K562 (cell line): ENCODE data around the gene ARHGEF4.

ENCODE experiments used
- CBX8 ChIP-seq: fragments of 200-600 bp; sonication (generic); IDR thresholded peaks from 2 replicates; pipeline ENCODE4 v1.6.1; 2012; ENCODE audit warnings: borderline replicate concordance, mixed run types, low read depth, mild to moderate bottlenecking, moderate library complexity, mixed read lengths, low read length, control low read depth, inconsistent platforms; ENCODE audit not compliant: poor library complexity, severe bottlenecking; ENCODE audit errors: extremely low read depth
- FOS ChIP-seq: IDR thresholded peaks from 3 replicates; pipeline ENCODE4 v1.6.1; 2011; ENCODE audit not compliant: insufficient read length; ENCODE audit errors: extremely low read depth
- GATAD2A ChIP-seq: fragments of 450-650 bp; IDR thresholded peaks from 2 replicates; pipeline ENCODE4 v1.6.1; 2017
- KLF1 ChIP-seq: fragments of 450-650 bp; IDR thresholded peaks from 2 replicates; pipeline ENCODE4 v1.6.1; 2016; ENCODE audit warnings: missing genetic modification characterization, missing compliant biosample characterization
- MXI1 ChIP-seq: IDR thresholded peaks from 2 replicates; pipeline ENCODE4 v1.6.1; 2011; ENCODE audit warnings: low read depth, mild to moderate bottlenecking, improper control_type of control experiment, low read length
- TEAD1 ChIP-seq, 2 experiments: fragments of 450-650 bp in 1 of 2; sonication (generic) in 1 of 2; formaldehyde crosslinking; IDR thresholded peaks; 2 replicates each; pipeline versions ENCODE4 v1.4.0 to v1.8.0; 2020 to 2022; ENCODE audit warnings: mild to moderate bottlenecking in 2 of 2, missing genetic modification reagents in 1 of 2
- ZNF589 ChIP-seq: fragments of 200-800 bp; sonication (Bioruptor generic); IDR thresholded peaks from 2 replicates; pipeline ENCODE4 v1.6.1; 2016; ENCODE audit warnings: low read depth, missing genetic modification characterization, missing compliant biosample characterization
- TF ChIP-seq, protein P1 (sequence below): fragments of 250-450 bp; sonication (Bioruptor Pico); IDR thresholded peaks from 2 replicates; pipeline ENCODE4 v1.4.0; 2020
- TF ChIP-seq, protein P2 (sequence below), 3 experiments: IDR thresholded peaks in 2 of 3; conservative IDR thresholded peaks in 1 of 3; 2 replicates each; pipeline ENCODE4 v1.5.1; 2011 to 2012; ENCODE audit warnings: low read length in 3 of 3, mild to moderate bottlenecking in 3 of 3, control low read depth in 2 of 3, improper control_type of control experiment in 1 of 3, inconsistent platforms in 1 of 3, low read depth in 1 of 3, mixed read lengths in 1 of 3, moderate library complexity in 1 of 3; ENCODE audit not compliant: insufficient read depth in 2 of 3
- TF ChIP-seq, protein P3 (sequence below): sonication (generic); formaldehyde crosslinking; IDR thresholded peaks from 2 replicates; pipeline ENCODE4 v1.8.1; 2022; ENCODE audit warnings: missing genetic modification reagents
- TF ChIP-seq, protein P4 (sequence below): sonication (generic); formaldehyde crosslinking; IDR thresholded peaks from 2 replicates; pipeline ENCODE4 v1.9.0; 2022; ENCODE audit warnings: mild to moderate bottlenecking, missing genetic modification reagents
- TF ChIP-seq, protein P5 (sequence below): fragments of 250-450 bp; sonication (Bioruptor Pico); IDR thresholded peaks from 2 replicates; pipeline ENCODE4 v1.9.0; 2021; ENCODE audit warnings: mild to moderate bottlenecking, inconsistent platforms

DNA sequence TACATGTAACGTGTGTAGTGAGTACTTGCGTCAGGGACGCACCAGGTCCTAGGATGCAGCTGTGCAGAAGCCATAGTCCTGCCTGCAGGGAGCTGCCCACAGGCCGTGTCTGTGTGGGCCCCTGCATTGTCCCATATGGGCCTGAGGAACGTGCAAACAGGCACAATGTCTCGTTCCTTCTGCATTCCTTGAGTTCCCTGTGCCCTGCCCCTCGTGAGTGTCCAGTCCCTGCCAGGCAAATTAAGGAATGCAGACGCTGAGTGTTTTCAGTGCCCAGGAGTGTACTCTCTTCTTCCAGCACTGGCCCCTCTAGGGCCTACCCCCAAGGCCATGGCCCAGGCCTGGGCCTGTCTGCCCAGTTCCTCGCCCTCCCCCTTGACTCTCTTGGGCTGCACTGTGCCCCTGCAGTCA is 194.7 kb downstream of the ARHGEF4 start:
- TF ChIP-seq, protein P1, sequence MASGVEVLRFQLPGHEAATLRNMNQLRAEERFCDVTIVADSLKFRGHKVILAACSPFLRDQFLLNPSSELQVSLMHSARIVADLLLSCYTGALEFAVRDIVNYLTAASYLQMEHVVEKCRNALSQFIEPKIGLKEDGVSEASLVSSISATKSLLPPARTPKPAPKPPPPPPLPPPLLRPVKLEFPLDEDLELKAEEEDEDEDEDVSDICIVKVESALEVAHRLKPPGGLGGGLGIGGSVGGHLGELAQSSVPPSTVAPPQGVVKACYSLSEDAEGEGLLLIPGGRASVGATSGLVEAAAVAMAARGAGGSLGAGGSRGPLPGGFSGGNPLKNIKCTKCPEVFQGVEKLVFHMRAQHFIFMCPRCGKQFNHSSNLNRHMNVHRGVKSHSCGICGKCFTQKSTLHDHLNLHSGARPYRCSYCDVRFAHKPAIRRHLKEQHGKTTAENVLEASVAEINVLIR: no peak
- TF ChIP-seq CBX8 (no peak), KLF1 (tag) (no peak), GATAD2A (no peak), ZNF589 (CRISPR knock-in tag) (no peak), FOS (no peak), TEAD1 (CRISPR knock-in tag; IDR thresholded peaks at IDR 0.05) (no peak), MXI1 (no peak)
- TF ChIP-seq, protein P2, sequence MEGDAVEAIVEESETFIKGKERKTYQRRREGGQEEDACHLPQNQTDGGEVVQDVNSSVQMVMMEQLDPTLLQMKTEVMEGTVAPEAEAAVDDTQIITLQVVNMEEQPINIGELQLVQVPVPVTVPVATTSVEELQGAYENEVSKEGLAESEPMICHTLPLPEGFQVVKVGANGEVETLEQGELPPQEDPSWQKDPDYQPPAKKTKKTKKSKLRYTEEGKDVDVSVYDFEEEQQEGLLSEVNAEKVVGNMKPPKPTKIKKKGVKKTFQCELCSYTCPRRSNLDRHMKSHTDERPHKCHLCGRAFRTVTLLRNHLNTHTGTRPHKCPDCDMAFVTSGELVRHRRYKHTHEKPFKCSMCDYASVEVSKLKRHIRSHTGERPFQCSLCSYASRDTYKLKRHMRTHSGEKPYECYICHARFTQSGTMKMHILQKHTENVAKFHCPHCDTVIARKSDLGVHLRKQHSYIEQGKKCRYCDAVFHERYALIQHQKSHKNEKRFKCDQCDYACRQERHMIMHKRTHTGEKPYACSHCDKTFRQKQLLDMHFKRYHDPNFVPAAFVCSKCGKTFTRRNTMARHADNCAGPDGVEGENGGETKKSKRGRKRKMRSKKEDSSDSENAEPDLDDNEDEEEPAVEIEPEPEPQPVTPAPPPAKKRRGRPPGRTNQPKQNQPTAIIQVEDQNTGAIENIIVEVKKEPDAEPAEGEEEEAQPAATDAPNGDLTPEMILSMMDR (IDR thresholded peaks at IDR 0.05 in 2 of 3, conservative IDR thresholded peaks at IDR 0.05 in 1 of 3; ENCODE audit: insufficient read depth in 2 of 3, low read depth in 1 of 3, low read length in 3 of 3): no peak
- TF ChIP-seq, protein P3, sequence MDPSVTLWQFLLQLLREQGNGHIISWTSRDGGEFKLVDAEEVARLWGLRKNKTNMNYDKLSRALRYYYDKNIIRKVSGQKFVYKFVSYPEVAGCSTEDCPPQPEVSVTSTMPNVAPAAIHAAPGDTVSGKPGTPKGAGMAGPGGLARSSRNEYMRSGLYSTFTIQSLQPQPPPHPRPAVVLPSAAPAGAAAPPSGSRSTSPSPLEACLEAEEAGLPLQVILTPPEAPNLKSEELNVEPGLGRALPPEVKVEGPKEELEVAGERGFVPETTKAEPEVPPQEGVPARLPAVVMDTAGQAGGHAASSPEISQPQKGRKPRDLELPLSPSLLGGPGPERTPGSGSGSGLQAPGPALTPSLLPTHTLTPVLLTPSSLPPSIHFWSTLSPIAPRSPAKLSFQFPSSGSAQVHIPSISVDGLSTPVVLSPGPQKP (CRISPR knock-in tag): no peak
- TF ChIP-seq, protein P4, sequence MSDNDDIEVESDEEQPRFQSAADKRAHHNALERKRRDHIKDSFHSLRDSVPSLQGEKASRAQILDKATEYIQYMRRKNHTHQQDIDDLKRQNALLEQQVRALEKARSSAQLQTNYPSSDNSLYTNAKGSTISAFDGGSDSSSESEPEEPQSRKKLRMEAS (CRISPR knock-in tag): no peak
- TF ChIP-seq, protein P5, sequence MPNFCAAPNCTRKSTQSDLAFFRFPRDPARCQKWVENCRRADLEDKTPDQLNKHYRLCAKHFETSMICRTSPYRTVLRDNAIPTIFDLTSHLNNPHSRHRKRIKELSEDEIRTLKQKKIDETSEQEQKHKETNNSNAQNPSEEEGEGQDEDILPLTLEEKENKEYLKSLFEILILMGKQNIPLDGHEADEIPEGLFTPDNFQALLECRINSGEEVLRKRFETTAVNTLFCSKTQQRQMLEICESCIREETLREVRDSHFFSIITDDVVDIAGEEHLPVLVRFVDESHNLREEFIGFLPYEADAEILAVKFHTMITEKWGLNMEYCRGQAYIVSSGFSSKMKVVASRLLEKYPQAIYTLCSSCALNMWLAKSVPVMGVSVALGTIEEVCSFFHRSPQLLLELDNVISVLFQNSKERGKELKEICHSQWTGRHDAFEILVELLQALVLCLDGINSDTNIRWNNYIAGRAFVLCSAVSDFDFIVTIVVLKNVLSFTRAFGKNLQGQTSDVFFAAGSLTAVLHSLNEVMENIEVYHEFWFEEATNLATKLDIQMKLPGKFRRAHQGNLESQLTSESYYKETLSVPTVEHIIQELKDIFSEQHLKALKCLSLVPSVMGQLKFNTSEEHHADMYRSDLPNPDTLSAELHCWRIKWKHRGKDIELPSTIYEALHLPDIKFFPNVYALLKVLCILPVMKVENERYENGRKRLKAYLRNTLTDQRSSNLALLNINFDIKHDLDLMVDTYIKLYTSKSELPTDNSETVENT (CRISPR knock-in tag): no peak
